HL-60 (cell line): ENCODE measurements around the gene SLC22A23.

Experiments used
- CTCF ChIP-seq: IDR thresholded peaks from one replicate; pipeline ENCODE4 v1.5.1; 2011; ENCODE audit warnings: low read length, control low read depth, inconsistent platforms; ENCODE audit not compliant: insufficient read depth
- GABPA ChIP-seq: IDR thresholded peaks from 2 replicates; pipeline ENCODE4 v1.6.1; 2012; ENCODE audit warnings: low read depth
- REST ChIP-seq: IDR thresholded peaks from 2 replicates; pipeline ENCODE4 v1.6.1; 2012; ENCODE audit warnings: low read depth; ENCODE audit not compliant: insufficient replicate concordance
- SPI1 ChIP-seq: IDR thresholded peaks from 2 replicates; pipeline ENCODE4 v1.6.1; 2012; ENCODE audit warnings: low read depth, mild to moderate bottlenecking, borderline replicate concordance

- no peak for TF ChIP-seq CTCF
- TF ChIP-seq REST = no peak
- TF ChIP-seq GABPA = no peak
- no peak for TF ChIP-seq SPI1
These were observed 76.3 kb downstream of the SLC22A23 start for GRCh38 chr6:3380344-3381232.
